ENCODE data around the gene WDFY3.

The WDFY3 gene

GRCh38 chr4:84852081-84852480 lies 114.4 kb downstream of the WDFY3 start:
- H4K20me1 ChIP-seq (ENCODE audit: insufficient read depth, low read length, poor library complexity, severe bottlenecking) = no peaks in the 10 kb centered on the region
- no peak overlapping the region for H2AFZ ChIP-seq (ENCODE audit: low read length)
- no peaks in the 10 kb centered on the region for H3K4me1 ChIP-seq (ENCODE audit: insufficient read depth, low read length, poor library complexity, severe bottlenecking)

GRCh38 chr4:84849051-84849640 lies 117.3 kb downstream of the WDFY3 start:
- no peaks in the 10 kb centered on the region for H3K4me1 ChIP-seq (ENCODE audit: insufficient read depth, low read length, poor library complexity, severe bottlenecking)
- H3K9me2 ChIP-seq (replicated peaks; ENCODE audit: low read depth, low read length) = no peaks in the 10 kb centered on the region
- no peaks in the 10 kb centered on the region for H4K20me1 ChIP-seq (ENCODE audit: insufficient read depth, low read length, poor library complexity, severe bottlenecking)
- H3K4me3 ChIP-seq (ENCODE audit: low read length, poor library complexity, severe bottlenecking) = no peak overlapping the region
- no peaks in the 10 kb centered on the region for H3K9me3 ChIP-seq (ENCODE audit: insufficient read depth, low read depth, low read length)
- no peaks in the 10 kb centered on the region for H3F3A ChIP-seq (ENCODE audit: low read depth)
- peaks cover 13% of the 10 kb centered on the region; the same call in 1 of the 2 replicates for H3K36me3 ChIP-seq (ENCODE audit: insufficient read depth, low read length)
- H3K4me2 ChIP-seq (ENCODE audit: low read depth, low read length, poor library complexity, severe bottlenecking) = no peak overlapping the region
- no peaks in the 10 kb centered on the region for H3K27me3 ChIP-seq (ENCODE audit: insufficient read depth, low read length, poor library complexity, severe bottlenecking)
- TF ChIP-seq CTCF (conservative IDR thresholded peaks at IDR 0.05; ENCODE audit: low read length) = no peak
- TF ChIP-seq EZH2phosphoT487 (IDR thresholded peaks at IDR 0.05; ENCODE audit: borderline replicate concordance) = no peak
- no peak overlapping the region for H3K9ac ChIP-seq (ENCODE audit: low read depth, low read length, poor library complexity, severe bottlenecking)
- H3K79me2 ChIP-seq (ENCODE audit: insufficient read depth, low read length) = no peaks in the 10 kb centered on the region
- H2AFZ ChIP-seq (ENCODE audit: low read length) = no peak overlapping the region

More at GRCh38 chr4:84852081-84852480, 114.4 kb downstream of the WDFY3 start:
- H3K79me2 ChIP-seq (ENCODE audit: insufficient read depth, low read length) = no peaks in the 10 kb centered on the region
- H3K4me2 ChIP-seq (ENCODE audit: low read depth, low read length, poor library complexity, severe bottlenecking) = no peak overlapping the region
- no peaks in the 10 kb centered on the region for H3K27me3 ChIP-seq (ENCODE audit: insufficient read depth, low read length, poor library complexity, severe bottlenecking)
- H3K36me3 ChIP-seq (ENCODE audit: insufficient read depth, low read length) = peaks cover 9% of the 10 kb centered on the region; the same call in 1 of the 2 replicates
- TF ChIP-seq EZH2phosphoT487 (IDR thresholded peaks at IDR 0.05; ENCODE audit: borderline replicate concordance) = no peak
- no peak for TF ChIP-seq CTCF (conservative IDR thresholded peaks at IDR 0.05; ENCODE audit: low read length)
- no peak overlapping the region for H3K9ac ChIP-seq (ENCODE audit: low read depth, low read length, poor library complexity, severe bottlenecking)
- H3K9me3 ChIP-seq (ENCODE audit: insufficient read depth, low read depth, low read length) = no peaks in the 10 kb centered on the region
- no peak overlapping the region for H3K4me3 ChIP-seq (ENCODE audit: low read length, poor library complexity, severe bottlenecking)
- H3K9me2 ChIP-seq (replicated peaks; ENCODE audit: low read depth, low read length) = no peaks in the 10 kb centered on the region
- H3F3A ChIP-seq (ENCODE audit: low read depth) = no peaks in the 10 kb centered on the region

GRCh38 chr4:84848432-84848831 lies 118.1 kb downstream of the WDFY3 start:
- Histone ChIP-seq H4K20me1 (ENCODE audit: insufficient read depth, low read length, poor library complexity, severe bottlenecking) (no peaks in the 10 kb centered on the region), H3K4me1 (ENCODE audit: insufficient read depth, low read length, poor library complexity, severe bottlenecking) (no peaks in the 10 kb centered on the region), H3K27me3 (ENCODE audit: insufficient read depth, low read length, poor library complexity, severe bottlenecking) (no peaks in the 10 kb centered on the region), H3K36me3 (ENCODE audit: insufficient read depth, low read length) (peaks cover 13% of the 10 kb centered on the region; the same call in 1 of the 2 replicates), H3F3A (ENCODE audit: low read depth) (no peaks in the 10 kb centered on the region), H2AFZ (ENCODE audit: low read length) (no peak overlapping the region), H3K9me3 (ENCODE audit: insufficient read depth, low read depth, low read length) (no peaks in the 10 kb centered on the region), H3K79me2 (ENCODE audit: insufficient read depth, low read length) (no peaks in the 10 kb centered on the region), H3K4me3 (ENCODE audit: low read length, poor library complexity, severe bottlenecking) (no peak overlapping the region), H3K4me2 (ENCODE audit: low read depth, low read length, poor library complexity, severe bottlenecking) (no peak overlapping the region), H3K9ac (ENCODE audit: low read depth, low read length, poor library complexity, severe bottlenecking) (no peak overlapping the region), H3K9me2 (replicated peaks; ENCODE audit: low read depth, low read length) (no peaks in the 10 kb centered on the region)
- TF ChIP-seq EZH2phosphoT487 (IDR thresholded peaks at IDR 0.05; ENCODE audit: borderline replicate concordance) (no peak), CTCF (conservative IDR thresholded peaks at IDR 0.05; ENCODE audit: low read length) (no peak)
